IPS-11a (cell line): ENCODE measurements around the gene NUCKS1.

Source experiments
- H3K4me3 ChIP-seq: one replicate; pipeline ENCODE4 v1.5.1; 2013; ENCODE audit warnings: low read depth, low read length, control low read depth

The NUCKS1 gene

DNA sequence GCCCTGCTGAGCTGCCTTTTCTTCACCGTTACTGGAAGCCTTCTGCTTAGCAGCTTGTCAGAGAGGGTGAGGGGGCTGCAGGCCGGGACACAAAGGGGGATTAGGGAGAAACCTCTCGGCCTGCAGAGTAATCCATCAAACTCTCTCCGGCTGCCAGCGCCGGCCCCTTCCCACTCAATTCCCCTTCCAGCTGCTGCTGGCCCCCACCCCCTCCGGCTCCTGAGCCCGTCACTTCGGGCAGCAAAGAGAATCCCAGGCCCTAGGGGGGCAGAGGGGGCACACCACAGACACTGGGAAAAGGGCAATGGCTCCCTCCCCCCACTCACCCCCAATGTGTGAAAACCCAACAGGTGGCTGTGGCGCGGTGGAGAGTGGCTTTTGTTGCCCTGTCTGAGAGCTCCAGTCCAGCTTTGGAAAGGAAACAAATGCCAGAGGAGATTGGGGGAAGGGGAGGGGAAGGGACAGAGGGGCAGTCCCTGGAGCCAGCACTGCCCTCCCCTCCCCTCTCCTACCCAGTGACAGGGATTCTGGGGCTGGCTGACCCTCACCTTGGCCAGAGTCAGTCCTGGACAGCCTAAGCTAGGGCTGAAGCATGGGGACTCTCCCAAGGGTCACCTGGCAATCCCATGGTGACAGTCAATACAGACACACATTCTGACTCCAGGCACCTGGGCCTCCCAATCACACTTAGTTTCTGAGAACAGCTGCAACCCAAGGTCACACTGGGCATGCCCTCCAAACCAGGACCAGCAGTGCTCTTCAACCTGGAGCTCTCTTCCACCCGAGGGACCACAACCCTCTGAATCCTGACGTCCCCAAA lies 79.2 kb downstream of the NUCKS1 start:
- no peak overlapping the region for H3K4me3 ChIP-seq

DNA sequence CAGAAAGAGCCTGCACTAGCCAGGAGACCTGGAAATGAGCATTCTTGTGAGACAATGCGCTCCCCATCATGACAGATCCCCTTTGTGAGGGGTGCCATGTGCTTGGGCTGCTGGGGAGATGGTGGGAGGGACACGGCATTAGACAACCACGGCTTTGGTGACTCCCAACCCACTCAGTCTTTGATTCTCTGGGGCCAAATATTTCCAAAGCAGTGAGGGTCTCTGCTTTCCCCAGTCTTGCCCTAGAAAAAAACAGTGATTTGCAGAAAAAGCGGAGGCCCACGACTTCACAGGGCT lies 79.9 kb downstream of the NUCKS1 start:
- H3K4me3 ChIP-seq, result no peak overlapping the region

DNA sequence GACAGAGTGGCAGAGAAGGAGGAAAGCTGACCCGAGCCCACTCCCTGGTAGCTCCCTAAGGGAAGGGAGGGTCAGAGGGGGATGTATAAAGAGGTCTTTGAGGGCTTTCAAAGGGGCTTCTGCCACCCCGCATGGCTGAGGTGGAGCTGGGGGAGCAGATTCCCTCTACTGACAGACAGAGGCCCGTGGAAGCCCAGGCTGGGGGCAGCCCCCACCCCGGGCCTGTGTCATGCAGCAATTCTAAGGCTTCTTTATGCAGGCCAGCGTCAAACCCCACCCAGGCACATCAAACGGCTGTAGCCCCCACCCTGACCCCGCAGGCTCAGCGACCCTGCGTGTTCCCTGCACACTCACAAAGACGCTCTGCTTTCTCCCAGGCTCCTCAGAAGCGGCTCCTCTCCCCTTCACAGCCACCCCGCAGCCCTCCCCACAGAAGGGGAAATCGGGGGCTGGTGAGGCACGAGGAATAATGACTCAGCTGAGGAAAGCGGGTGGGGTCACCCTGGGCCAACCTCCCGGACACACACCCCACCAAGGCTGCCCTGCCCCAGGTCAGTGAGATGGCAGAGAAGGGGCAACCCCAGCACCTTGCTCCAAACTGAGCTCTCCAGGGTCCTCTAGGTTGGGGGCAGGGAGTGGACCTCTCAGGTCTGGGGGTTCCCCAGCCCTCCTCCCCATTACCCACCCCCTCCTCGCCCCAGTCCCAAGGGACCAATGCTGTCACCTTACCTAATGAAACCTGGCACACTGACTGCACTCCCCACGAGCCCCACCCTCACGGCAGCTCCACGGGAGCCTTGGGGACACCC lies 80.4 kb downstream of the NUCKS1 start:
- no peak overlapping the region for H3K4me3 ChIP-seq

DNA sequence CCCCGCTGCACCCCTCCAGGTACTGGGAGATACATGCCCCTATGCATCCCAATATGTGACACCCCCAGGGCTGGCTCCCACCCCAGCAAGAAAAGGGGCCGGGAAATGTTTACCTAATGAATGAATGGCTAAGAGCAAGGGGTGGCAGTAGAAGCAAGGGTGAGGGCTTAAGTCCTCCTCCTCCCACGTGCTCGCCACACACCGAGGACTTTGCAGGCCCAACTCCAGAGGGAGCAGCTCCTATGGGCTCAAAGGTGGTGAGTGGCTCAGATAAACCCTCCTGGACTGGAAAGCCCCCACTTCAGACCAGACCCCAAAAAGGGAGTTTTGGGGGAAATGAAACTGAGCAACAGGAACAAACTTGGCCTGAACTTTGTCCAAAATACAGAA lies 81.0 kb downstream of the NUCKS1 start:
- H3K4me3 ChIP-seq, result no peak overlapping the region

DNA sequence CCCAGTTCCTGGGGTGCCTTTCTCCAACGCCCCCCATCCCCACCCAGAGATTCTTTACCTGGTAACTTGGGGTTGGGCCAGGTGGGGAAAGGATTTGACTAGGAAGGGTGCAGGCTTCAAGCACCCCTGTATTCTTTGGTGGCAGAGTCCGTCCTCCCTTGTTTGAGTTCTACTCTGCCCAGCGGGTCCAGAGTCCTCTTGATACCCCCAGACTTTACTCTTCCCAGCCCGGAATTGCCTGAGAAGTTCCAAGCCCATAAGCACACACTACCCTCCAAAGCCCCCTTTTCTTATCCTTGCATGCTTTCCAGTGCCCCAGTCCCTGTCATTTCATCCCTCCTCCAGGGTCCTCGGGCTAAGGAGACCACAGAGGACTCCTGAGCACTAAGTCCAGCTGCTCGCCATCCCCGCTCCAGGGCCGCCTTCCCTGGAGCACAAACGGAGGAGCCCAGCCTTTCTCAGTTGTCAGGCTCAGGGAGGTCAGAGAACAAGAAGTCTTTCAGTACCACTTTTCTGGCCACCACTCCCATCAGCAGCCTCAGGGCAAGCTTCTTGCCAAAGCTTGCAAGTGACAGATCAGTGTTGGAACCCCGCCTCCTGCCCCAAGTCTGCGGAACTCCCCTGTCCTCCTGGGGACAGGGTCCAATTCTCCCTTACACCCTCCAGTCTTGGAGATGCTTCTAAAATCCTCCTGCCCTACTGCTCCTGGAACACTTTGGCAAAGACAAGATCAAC lies 81.9 kb downstream of the NUCKS1 start:
- no peak overlapping the region for H3K4me3 ChIP-seq

DNA sequence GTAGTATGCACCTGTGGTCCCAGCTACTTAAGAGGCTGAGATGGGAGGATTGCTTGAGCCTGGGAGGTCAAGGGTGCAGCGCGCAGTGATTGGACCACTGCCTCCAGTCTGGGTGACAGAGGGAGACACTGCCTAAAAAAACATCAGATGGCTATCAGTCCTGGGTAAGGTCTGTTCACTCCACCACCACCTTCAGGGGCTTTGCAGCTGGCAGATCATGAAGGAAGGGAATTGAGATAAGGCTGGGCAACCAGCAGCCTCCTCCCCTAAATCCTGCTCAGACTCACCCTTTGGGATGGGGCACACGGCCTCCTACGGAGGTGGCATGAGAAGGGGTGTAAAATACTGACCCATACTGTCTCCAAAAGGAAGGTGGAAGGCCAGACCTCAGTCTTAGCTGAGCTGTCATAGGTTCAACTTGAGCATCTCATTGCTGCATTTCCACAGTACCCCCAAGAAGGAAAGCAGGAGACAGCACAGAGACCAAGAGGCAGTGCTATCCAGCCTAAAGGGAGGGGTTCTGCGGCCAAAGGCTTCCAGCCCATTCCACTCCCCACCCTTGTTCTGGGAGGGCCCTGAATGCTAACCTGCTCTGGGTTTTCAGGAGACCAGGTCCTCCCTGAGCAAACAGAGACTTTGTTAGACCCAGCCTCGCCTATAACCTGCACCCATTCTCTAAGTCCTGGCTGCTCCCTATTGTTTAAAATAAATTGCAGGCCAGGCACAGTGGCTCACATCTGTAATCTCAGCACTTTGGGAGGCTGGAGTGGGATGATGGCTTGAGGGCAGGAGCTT lies 83.4 kb downstream of the NUCKS1 start:
- no peak overlapping the region for H3K4me3 ChIP-seq

DNA sequence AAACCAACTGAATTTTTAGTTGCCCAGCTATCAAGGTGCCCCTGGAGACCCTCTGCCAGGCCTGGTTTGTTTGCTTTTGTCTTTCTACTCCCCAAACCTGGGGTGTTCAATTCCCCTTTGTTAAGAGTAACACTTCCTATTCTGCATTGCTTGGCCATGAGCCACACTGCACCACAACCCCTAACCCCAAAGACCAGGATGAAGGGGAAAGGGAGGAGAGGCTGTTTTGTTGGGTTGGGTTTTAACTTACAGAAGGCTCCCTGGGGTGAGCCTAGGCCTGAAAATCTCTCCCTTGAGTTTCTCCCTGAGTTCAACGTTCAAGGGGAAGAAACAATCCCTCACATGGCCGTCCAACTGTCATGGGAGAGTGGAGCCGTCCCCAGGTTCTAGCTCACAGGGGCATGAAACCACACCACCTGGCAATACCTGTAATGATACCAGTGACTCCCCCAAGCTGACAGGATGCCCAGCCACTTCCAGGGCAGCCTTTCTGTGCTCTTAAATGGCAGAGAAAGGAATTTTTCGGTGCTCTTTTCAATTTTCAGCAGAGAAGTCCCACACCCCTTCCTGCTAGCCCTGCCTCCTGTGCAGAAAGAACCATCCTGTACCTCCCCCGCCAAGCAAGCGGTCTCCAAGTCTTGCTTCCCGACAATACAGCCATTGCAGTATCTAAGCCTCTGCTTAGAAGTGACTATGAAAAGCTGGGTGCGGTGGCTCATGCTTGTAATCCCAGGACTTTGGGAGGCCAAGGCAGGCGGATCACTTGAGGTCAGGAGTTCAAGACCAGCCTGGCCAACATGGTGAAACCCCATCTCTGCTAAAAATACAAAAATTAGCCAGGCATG lies 84.6 kb downstream of the NUCKS1 start:
- H3K4me3 ChIP-seq, result no peak overlapping the region

DNA sequence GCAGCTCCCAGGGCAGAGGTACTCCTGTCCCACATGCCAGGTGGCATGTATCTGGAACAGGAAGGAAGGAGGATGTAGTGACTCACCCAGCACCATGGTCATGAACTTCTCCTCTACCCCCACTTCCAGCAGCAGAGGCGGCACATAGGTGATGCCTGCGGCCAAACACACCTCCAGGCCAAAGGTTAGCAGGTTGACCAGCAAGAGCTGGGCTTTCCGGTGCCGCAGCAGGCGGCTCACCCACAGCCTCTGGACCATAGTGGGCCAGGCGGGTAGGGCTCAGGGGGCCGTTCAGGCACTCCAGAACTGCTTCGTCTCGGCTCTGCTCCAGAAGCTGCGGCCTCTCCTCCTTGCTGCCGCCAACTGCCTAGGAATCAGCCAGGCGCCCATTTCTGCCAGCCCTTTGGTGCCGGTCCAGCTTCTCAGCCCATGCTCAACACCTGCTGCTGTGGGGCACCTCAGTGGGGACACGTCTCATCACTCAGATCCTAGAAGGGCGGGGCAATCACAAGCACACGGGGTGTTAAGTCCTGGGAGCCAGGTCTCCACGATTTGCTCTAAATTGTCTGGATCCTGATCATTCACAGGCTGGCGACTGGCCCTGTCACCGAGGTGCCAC lies 85.5 kb downstream of the NUCKS1 start:
- H3K4me3 ChIP-seq, result no peak overlapping the region

DNA sequence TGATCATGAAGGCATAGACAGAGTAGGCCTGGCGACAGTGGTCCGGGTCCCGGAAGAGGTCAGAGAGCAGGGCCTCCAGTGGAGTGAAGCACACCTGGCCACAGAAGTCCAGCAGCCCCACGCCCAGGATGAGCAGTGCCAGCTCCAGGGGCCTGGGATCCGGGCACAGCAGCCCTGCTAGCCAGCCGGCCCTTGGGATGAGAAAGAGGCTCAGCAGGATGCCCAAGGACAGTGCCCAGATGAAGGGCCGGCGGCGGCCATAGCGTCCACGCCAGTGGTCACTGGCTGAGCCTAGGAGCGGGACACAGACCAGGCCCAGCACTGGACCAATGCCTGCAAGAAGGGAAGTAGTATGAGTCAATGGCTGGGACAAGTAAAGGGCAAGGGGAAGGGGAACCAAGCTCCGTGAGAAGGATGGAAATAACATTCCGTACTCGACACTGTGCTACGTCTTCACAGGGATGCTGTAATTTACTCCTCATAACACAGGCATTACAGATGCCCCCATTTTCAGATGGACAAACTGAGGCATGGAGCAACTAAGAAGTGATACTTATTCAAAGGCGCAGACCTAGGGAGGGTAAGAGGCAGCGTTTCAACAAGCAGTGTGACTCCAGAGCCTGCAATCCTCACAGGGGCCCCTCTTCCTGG lies 86.6 kb downstream of the NUCKS1 start:
- H3K4me3 ChIP-seq, result no peak overlapping the region
